ENCODE data around the gene MON1A.
"Not testable (repeated sequence)": the region's sequence is repeated elsewhere in the genome, so short reads cannot be mapped to it uniquely, and the experiment has no call there.

Gene MON1A

GRCh38 chr3:49929291-49930167, at the start of gene MON1A:
Gene MON1A (minus strand): TSS chr3:49929811. CDS start chr3:49913346, 16,465 bp downstream.
- peak; percentile 99 for ATAC-seq
- Mint-ChIP-seq H3K4me3 (peak within 1 kb of the TSS; percentile 85), H3K27me3 (no peaks in the 10 kb centered on the region), H3K36me3 (no peaks in the 10 kb centered on the region), H3K4me1 (peaks cover 21% of the 10 kb centered on the region), H3K9me3 (no peaks in the 10 kb centered on the region), H3K27ac (peak within 1 kb of the TSS; percentile 84)

- Mint-ChIP-seq H3K27me3 (no peaks in the 10 kb centered on the region), H3K9me3 (no peaks in the 10 kb centered on the region), H3K36me3 (peaks cover 19% of the 10 kb centered on the region), H3K4me1 (no peaks in the 10 kb centered on the region), H3K4me3 (no peak overlapping the region), H3K27ac (no peak overlapping the region)
- no peak for ATAC-seq
Observed at GRCh38 chr3:49976942-49977341, 47.3 kb upstream of the MON1A start.

- no peaks in the 10 kb centered on the region for H3K27me3 Mint-ChIP-seq
- H3K27ac Mint-ChIP-seq, result no peak overlapping the region
- H3K4me3 Mint-ChIP-seq, result no peak overlapping the region
- H3K9me3 Mint-ChIP-seq, result no peaks in the 10 kb centered on the region
- peaks cover 21% of the 10 kb centered on the region for H3K36me3 Mint-ChIP-seq
- H3K4me1 Mint-ChIP-seq, result peaks cover 8% of the 10 kb centered on the region
- ATAC-seq, result no peak
Observed at GRCh38 chr3:49972656-49973055, 43.0 kb upstream of the MON1A start.

GRCh38 chr3:49968346-49968745, 38.7 kb upstream of the MON1A start:
- ATAC-seq, result no peak
- no peak overlapping the region for H3K4me3 Mint-ChIP-seq
- H3K36me3 Mint-ChIP-seq, result peaks cover 28% of the 10 kb centered on the region
- H3K27me3 Mint-ChIP-seq, result no peaks in the 10 kb centered on the region
- H3K27ac Mint-ChIP-seq, result no peak overlapping the region
- no peaks in the 10 kb centered on the region for H3K9me3 Mint-ChIP-seq
- H3K4me1 Mint-ChIP-seq, result peaks cover 14% of the 10 kb centered on the region

GRCh38 chr3:49967291-49967690, 37.7 kb upstream of the MON1A start:
- Mint-ChIP-seq H3K36me3 (peaks cover 21% of the 10 kb centered on the region), H3K27ac (no peak overlapping the region), H3K27me3 (no peaks in the 10 kb centered on the region), H3K4me3 (no peak overlapping the region), H3K9me3 (no peaks in the 10 kb centered on the region), H3K4me1 (peaks cover 14% of the 10 kb centered on the region)
- ATAC-seq, result no peak

- Mint-ChIP-seq H3K27me3 (no peaks in the 10 kb centered on the region), H3K4me1 (peaks cover 14% of the 10 kb centered on the region), H3K4me3 (no peak overlapping the region), H3K9me3 (no peaks in the 10 kb centered on the region), H3K27ac (no peak overlapping the region), H3K36me3 (peaks cover 21% of the 10 kb centered on the region)
- no peak for ATAC-seq
Observed at GRCh38 chr3:49966233-49966942, 36.8 kb upstream of the MON1A start.

- Mint-ChIP-seq H3K4me3 (no peak overlapping the region), H3K9me3 (no peaks in the 10 kb centered on the region), H3K36me3 (peaks cover 6% of the 10 kb centered on the region), H3K27me3 (no peaks in the 10 kb centered on the region), H3K27ac (no peak overlapping the region), H3K4me1 (peaks cover 33% of the 10 kb centered on the region)
- no peak for ATAC-seq
Observed at GRCh38 chr3:49955636-49956035, 26.0 kb upstream of the MON1A start.

- H3K36me3 Mint-ChIP-seq, result peaks cover 6% of the 10 kb centered on the region
- no peak overlapping the region for H3K4me3 Mint-ChIP-seq
Observed at GRCh38 chr3:49952924-49953323, 23.3 kb upstream of the MON1A start.

GRCh38 chr3:49942651-49943050, 13.0 kb upstream of the MON1A start:
- H3K4me3 Mint-ChIP-seq, result peak overlapping the region; percentile 19
- peak overlapping the region; percentile 7 for H3K27ac Mint-ChIP-seq
- no peak for ATAC-seq
- H3K4me1 Mint-ChIP-seq, result peaks cover 57% of the 10 kb centered on the region
- peaks cover 4% of the 10 kb centered on the region for H3K9me3 Mint-ChIP-seq
- peaks cover 25% of the 10 kb centered on the region for H3K36me3 Mint-ChIP-seq
- H3K27me3 Mint-ChIP-seq, result no peaks in the 10 kb centered on the region

More at GRCh38 chr3:49952924-49953323, 23.3 kb upstream of the MON1A start:
- Mint-ChIP-seq H3K27me3 (no peaks in the 10 kb centered on the region), H3K9me3 (no peaks in the 10 kb centered on the region), H3K27ac (no peak overlapping the region), H3K4me1 (peaks cover 29% of the 10 kb centered on the region)
- no peak for ATAC-seq

GRCh38 chr3:49940667-49941249, 11.1 kb upstream of the MON1A start:
- peaks cover 15% of the 10 kb centered on the region for H3K36me3 Mint-ChIP-seq
- H3K9me3 Mint-ChIP-seq, result peaks cover 4% of the 10 kb centered on the region
- H3K27ac Mint-ChIP-seq, result peak overlapping the region; percentile 95
- no peaks in the 10 kb centered on the region for H3K27me3 Mint-ChIP-seq
- no peak for ATAC-seq
- H3K4me1 Mint-ChIP-seq, result peaks cover 39% of the 10 kb centered on the region
- peak overlapping the region; percentile 90 for H3K4me3 Mint-ChIP-seq

GRCh38 chr3:49939858-49940666, 10.5 kb upstream of the MON1A start, which contains the start of gene RBM6:
Gene RBM6 (plus strand): TSS chr3:49940150. CDS start chr3:49962642, 22,492 bp downstream.
- H3K27me3 Mint-ChIP-seq, result no peaks in the 10 kb centered on the region
- peak; percentile 99 for ATAC-seq
- H3K36me3 Mint-ChIP-seq, result peaks cover 15% of the 10 kb centered on the region
- peaks cover 4% of the 10 kb centered on the region for H3K9me3 Mint-ChIP-seq
- peak within 1 kb of the TSS; percentile 95 for H3K27ac Mint-ChIP-seq
- peaks cover 39% of the 10 kb centered on the region for H3K4me1 Mint-ChIP-seq
- peak within 1 kb of the TSS; percentile 90 for H3K4me3 Mint-ChIP-seq

GRCh38 chr3:49937090-49937489, 7.5 kb upstream of the MON1A start:
- Mint-ChIP-seq H3K9me3 (no peaks in the 10 kb centered on the region), H3K36me3 (no peaks in the 10 kb centered on the region), H3K27ac (no peak overlapping the region), H3K27me3 (no peaks in the 10 kb centered on the region), H3K4me3 (no peak overlapping the region), H3K4me1 (peaks cover 22% of the 10 kb centered on the region)
- no peak for ATAC-seq

- not testable (repeated sequence) for ATAC-seq, H3K27me3 Mint-ChIP-seq, H3K27ac Mint-ChIP-seq, H3K9me3 Mint-ChIP-seq, H3K36me3 Mint-ChIP-seq, H3K4me3 Mint-ChIP-seq
- H3K4me1 Mint-ChIP-seq, result peaks cover 21% of the 10 kb centered on the region
Observed at GRCh38 chr3:49932281-49932680, 2.7 kb upstream of the MON1A start.

- Mint-ChIP-seq H3K27me3 (no peaks in the 10 kb centered on the region), H3K4me3 (no peak overlapping the region), H3K27ac (no peak overlapping the region), H3K9me3 (no peaks in the 10 kb centered on the region), H3K36me3 (no peaks in the 10 kb centered on the region), H3K4me1 (peaks cover 21% of the 10 kb centered on the region)
- no peak for ATAC-seq
Observed at GRCh38 chr3:49930922-49931321, 1.3 kb upstream of the MON1A start.
